ENCODE results near the gene CCDC183. TPM values are rescaled to one million over a fixed set of nuclear protein-coding genes. Genes with fewer than 3 reads are reported as not detected.
A peak's percentile ranks its signal among the peaks of the same experiment; 100 is the strongest.
"Not testable (repeated sequence)": the region's sequence is repeated elsewhere in the genome, so short reads cannot be mapped to it uniquely, and the experiment has no call there.

CCDC183 gene
- total and polyA plus RNA-seq, 5 donors from 2014 or later = 0.16 to 2.3 (median 0.65) TPM; not detected in 1

DNA sequence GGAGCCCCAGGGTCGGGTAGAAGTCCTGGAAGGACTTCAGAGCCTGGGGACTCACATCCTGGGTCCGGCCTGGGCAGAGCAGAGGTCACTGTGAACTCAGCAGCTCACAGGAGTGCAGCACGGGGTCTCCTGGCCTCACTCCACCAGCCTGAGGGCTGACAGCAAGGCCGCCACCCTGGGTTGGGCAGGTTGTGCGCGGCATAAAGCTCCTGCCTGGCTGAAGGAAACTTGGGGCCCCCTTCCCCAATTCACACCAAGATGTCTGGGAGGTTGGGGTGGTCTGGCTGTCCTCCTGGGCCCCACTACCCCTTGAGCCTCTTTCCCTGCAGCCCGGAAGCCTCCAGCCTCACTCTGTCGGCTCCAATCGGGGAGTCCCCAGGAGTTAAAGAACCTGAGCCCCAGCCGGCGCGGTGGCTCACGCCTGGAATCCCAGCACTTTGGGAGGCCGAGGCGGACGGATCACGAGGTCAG is 33.9 kb upstream of the CCDC183 start:
- H3K9me3 ChIP-seq (ENCODE audit: control insufficient read depth in 2 of 2, low read length in 2 of 2) = no peaks in the 10 kb centered on the region
- H3K4me3 Mint-ChIP-seq = no peak overlapping the region
- H3K27me3 ChIP-seq (ENCODE audit: control insufficient read depth, insufficient read depth, low read length) = no peaks in the 10 kb centered on the region
- H3K9me3 Mint-ChIP-seq = no peaks in the 10 kb centered on the region
- no peak overlapping the region for H3K27ac Mint-ChIP-seq
- DNase-seq = no peak
- no peak overlapping the region for H3K27ac ChIP-seq (ENCODE audit: insufficient read depth, low read length, poor library complexity, severe bottlenecking)
- H3K36me3 ChIP-seq (ENCODE audit: control insufficient read depth, insufficient read depth, low read length) = no peaks in the 10 kb centered on the region
- H3K4me1 Mint-ChIP-seq = peaks cover 6 to 22% (median 9%) of the 10 kb centered on the region in 4 donors
- no peak for ATAC-seq (ENCODE audit: low read depth in 2 of 2)
- peaks cover 7% of the 10 kb centered on the region for H3K27me3 Mint-ChIP-seq
- H3K36me3 Mint-ChIP-seq = no peaks in the 10 kb centered on the region
- no peak overlapping the region for H3K4me3 ChIP-seq (ENCODE audit: low read depth, low read length)
- peaks cover 11% of the 10 kb centered on the region for H3K4me1 ChIP-seq (ENCODE audit: control insufficient read depth, insufficient read depth, low read length, poor library complexity, severe bottlenecking)

DNA sequence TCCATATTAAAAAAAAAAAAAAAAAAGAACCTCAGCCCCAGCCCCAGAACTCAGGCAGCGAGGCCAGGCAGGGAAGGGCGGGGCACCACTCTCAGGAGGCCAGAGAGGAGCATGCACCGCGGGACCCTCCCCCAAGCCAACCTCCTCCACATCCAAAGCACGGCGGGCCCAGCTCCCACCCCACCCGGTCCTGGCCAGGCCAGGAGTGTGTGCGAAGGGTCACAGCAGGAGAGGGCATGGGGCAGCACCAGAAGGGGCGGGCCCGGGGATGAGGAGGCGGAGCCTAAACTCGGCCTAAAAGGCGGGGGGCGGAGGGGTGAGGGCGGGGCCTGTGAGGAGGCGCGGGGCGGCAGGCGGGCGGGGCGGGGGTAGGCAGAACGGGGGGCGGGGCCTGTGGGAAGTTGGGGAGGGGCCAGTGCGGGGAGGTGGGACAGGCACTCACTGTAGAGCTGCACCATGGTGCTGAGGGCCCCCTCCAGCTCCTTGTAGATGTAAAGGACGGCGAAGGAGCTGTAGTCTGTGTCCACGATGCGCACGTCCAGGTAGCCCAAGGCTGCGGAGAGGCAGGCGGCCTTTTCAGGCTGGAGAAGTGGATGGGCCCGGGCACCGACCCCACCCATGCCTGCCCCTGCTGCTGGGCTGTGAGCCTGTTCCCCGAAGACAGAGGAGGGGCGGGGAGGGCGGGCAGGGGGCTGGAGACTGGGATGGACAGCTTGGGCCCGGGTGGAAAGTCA is 33.1 kb upstream of the CCDC183 start:
- H3K27ac ChIP-seq (ENCODE audit: insufficient read depth, low read length, poor library complexity, severe bottlenecking) = no peak overlapping the region
- peaks cover 11% of the 10 kb centered on the region for H3K4me1 ChIP-seq (ENCODE audit: control insufficient read depth, insufficient read depth, low read length, poor library complexity, severe bottlenecking)
- H3K27me3 ChIP-seq (ENCODE audit: control insufficient read depth, insufficient read depth, low read length) = peaks cover 3% of the 10 kb centered on the region
- ATAC-seq (ENCODE audit: low read depth in 2 of 2) (no peak), DNase-seq (peak in 2 of 3 donors; percentile 39 to 50)
- H3K4me3 ChIP-seq (ENCODE audit: low read depth, low read length) = no peak overlapping the region
- H3K27ac Mint-ChIP-seq = no peak overlapping the region
- H3K9me3 ChIP-seq (ENCODE audit: control insufficient read depth in 2 of 2, low read length in 2 of 2) = no peaks in the 10 kb centered on the region
- H3K36me3 ChIP-seq (ENCODE audit: control insufficient read depth, insufficient read depth, low read length) = no peaks in the 10 kb centered on the region
- H3K27me3 Mint-ChIP-seq = peaks cover 7% of the 10 kb centered on the region
- no peaks in the 10 kb centered on the region for H3K9me3 Mint-ChIP-seq
- H3K36me3 Mint-ChIP-seq = no peaks in the 10 kb centered on the region
- H3K4me1 Mint-ChIP-seq = peaks cover 6 to 22% (median 9%) of the 10 kb centered on the region in 4 donors
- H3K4me3 Mint-ChIP-seq = no peak overlapping the region

DNA sequence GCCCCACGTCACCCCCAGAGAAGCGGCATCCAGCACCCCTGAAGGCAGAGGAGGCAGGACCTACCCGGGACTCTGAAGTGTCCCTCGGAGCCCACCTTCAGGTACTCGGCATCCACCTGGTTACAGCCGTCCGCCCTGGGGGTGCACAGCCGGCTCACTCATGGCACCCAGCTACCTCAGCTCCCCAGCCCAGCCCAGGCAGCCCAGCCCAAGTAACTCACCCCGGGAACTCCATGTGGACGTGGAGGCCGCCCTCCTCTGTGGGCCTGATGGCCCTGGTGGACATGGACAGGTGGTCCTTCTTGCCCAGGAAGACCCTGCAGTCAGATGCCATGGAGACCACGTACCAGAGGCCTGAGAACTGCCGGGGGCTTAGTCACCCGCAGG is 32.5 kb upstream of the CCDC183 start:
- Histone ChIP-seq H3K36me3 (ENCODE audit: control insufficient read depth, insufficient read depth, low read length) (no peaks in the 10 kb centered on the region), H3K27ac (ENCODE audit: insufficient read depth, low read length, poor library complexity, severe bottlenecking) (no peak overlapping the region), H3K27me3 (ENCODE audit: control insufficient read depth, insufficient read depth, low read length) (peaks cover 3% of the 10 kb centered on the region), H3K9me3 (ENCODE audit: control insufficient read depth in 2 of 2, low read length in 2 of 2) (no peaks in the 10 kb centered on the region), H3K4me1 (ENCODE audit: control insufficient read depth, insufficient read depth, low read length, poor library complexity, severe bottlenecking) (peaks cover 11% of the 10 kb centered on the region), H3K4me3 (ENCODE audit: low read depth, low read length) (no peak overlapping the region)
- Mint-ChIP-seq H3K36me3 (no peaks in the 10 kb centered on the region), H3K9me3 (no peaks in the 10 kb centered on the region), H3K27ac (no peak overlapping the region), H3K27me3 (peaks cover 7% of the 10 kb centered on the region), H3K4me3 (no peak overlapping the region), H3K4me1 (peaks cover 6 to 22% (median 9%) of the 10 kb centered on the region in 4 donors)
- DNase-seq (no peak), ATAC-seq (ENCODE audit: low read depth in 2 of 2) (no peak)

DNA sequence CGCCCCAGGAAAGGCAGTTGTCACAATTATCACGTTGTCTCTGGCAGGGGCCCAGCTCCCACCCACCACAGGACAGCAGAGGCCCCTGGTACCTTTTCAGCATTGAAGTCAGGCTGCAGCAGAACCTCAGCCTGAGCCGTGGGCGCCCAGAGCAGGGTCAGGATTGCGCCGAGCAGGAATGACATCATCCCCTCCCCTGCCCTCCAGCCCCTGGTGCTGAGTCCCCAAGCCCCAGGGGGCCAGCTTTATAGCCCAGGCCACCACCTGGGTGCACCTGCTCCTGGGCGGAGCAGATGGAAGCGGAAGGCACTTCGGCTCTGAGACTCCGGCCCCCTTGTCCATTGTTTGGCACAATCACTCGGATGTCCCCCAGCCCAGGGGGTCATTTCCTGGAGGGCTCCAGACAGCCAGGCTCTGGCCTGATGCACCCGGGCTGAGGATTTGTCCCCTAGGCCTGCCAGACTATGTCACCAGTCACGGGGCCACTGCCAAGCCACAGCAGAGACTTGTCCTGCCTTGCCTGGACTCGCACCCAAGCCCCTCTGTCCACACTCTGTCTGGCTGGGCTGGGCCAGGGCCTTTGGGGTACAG is 31.7 kb upstream of the CCDC183 start, which contains the start of gene LCN15:
Gene LCN15 (minus strand): TSS at position 218 of the 591 bp plus-strand sequence. CDS start 30 bp downstream, at position 188.
- DNase-seq = no peak
- no peak within 1 kb of the TSS for H3K27ac Mint-ChIP-seq

DNA sequence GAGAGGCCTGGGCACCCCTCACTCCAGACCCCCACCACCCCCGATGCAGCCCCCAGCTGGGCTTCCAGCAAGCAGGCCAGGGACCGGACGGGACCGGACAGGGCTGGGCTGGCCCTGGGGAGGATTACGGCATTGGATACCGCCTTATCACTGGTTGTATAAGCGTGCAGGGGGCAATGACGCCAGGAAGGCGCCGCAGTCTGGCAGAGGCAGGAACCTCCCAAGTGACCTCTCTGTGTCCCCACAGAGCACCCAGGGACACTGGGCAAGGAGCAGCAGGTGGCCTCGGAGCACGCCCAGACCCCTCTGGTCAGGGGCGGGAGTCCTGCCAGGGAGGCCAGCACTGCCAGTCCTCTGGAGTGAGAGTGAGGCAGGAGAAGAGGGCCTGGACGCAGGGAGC is 31.1 kb upstream of the CCDC183 start:
- no peak overlapping the region for H3K4me3 ChIP-seq (ENCODE audit: low read depth, low read length)
- Mint-ChIP-seq H3K4me3 (no peak overlapping the region), H3K36me3 (no peaks in the 10 kb centered on the region), H3K9me3 (no peaks in the 10 kb centered on the region), H3K27ac (no peak overlapping the region), H3K27me3 (peaks cover 7% of the 10 kb centered on the region), H3K4me1 (peaks cover 6 to 24% (median 9%) of the 10 kb centered on the region in 4 donors)
- H3K36me3 ChIP-seq (ENCODE audit: control insufficient read depth, insufficient read depth, low read length) = no peaks in the 10 kb centered on the region
- H3K4me1 ChIP-seq (ENCODE audit: control insufficient read depth, insufficient read depth, low read length, poor library complexity, severe bottlenecking) = peaks cover 11% of the 10 kb centered on the region
- DNase-seq = no peak
- peaks cover 3% of the 10 kb centered on the region for H3K27me3 ChIP-seq (ENCODE audit: control insufficient read depth, insufficient read depth, low read length)
- no peak overlapping the region for H3K27ac ChIP-seq (ENCODE audit: insufficient read depth, low read length, poor library complexity, severe bottlenecking)
- H3K9me3 ChIP-seq (ENCODE audit: control insufficient read depth in 2 of 2, low read length in 2 of 2) = no peaks in the 10 kb centered on the region
- no peak for ATAC-seq (ENCODE audit: low read depth in 2 of 2)

More for the DNA sequence above, 31.7 kb upstream of the CCDC183 start, which contains the start of gene LCN15:
- Mint-ChIP-seq H3K4me3 (no peak within 1 kb of the TSS), H3K27me3 (peaks cover 7% of the 10 kb centered on the region), H3K9me3 (no peaks in the 10 kb centered on the region), H3K36me3 (no peaks in the 10 kb centered on the region), H3K4me1 (peaks cover 6 to 22% (median 9%) of the 10 kb centered on the region in 4 donors)
- H3K27me3 ChIP-seq (ENCODE audit: control insufficient read depth, insufficient read depth, low read length) = peaks cover 3% of the 10 kb centered on the region
- H3K27ac ChIP-seq (ENCODE audit: insufficient read depth, low read length, poor library complexity, severe bottlenecking) = no peak within 1 kb of the TSS
- ATAC-seq (ENCODE audit: low read depth in 2 of 2) = no peak
- H3K36me3 ChIP-seq (ENCODE audit: control insufficient read depth, insufficient read depth, low read length) = no peaks in the 10 kb centered on the region
- H3K4me3 ChIP-seq (ENCODE audit: low read depth, low read length) = no peak within 1 kb of the TSS
- H3K4me1 ChIP-seq (ENCODE audit: control insufficient read depth, insufficient read depth, low read length, poor library complexity, severe bottlenecking) = peaks cover 11% of the 10 kb centered on the region
- H3K9me3 ChIP-seq (ENCODE audit: control insufficient read depth in 2 of 2, low read length in 2 of 2) = no peaks in the 10 kb centered on the region

DNA sequence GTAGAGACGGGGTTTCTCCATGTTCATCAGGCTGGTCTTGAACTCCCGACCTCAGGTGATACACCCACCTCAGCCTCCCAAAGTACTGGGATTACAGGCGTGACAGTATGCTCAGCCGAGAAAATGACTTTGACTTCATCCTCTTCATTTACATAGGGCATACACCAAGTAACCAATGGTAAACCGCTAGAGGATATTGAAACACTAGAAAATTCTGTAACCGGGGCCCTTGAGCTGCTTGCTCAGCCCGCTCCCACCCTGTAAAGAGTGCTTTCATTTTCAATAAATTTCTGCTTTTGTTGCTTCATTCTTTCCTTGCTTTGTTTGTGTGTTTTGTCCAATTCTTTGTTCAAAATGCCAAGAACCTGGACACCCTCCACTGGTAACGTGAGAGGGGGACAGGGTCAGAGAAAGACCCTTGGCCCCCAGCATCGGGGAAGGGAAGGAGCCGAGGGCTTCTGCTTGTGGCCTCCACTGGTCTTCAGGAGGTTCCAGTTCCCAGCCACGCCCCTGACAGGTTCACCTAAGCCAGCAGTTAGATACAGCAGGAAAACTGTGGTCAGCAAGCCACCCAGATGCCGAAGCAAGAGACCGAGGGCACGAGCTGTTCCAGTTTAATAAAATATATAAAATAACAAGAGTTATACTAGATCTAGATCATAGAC is 30.3 kb upstream of the CCDC183 start:
- not testable (repeated sequence) for H3K27me3 Mint-ChIP-seq; H3K27me3 ChIP-seq (ENCODE audit: control insufficient read depth, insufficient read depth, low read length); H3K9me3 Mint-ChIP-seq; H3K9me3 ChIP-seq (ENCODE audit: control insufficient read depth in 2 of 2, low read length in 2 of 2); H3K36me3 ChIP-seq (ENCODE audit: control insufficient read depth, insufficient read depth, low read length); H3K4me3 ChIP-seq (ENCODE audit: low read depth, low read length); H3K36me3 Mint-ChIP-seq
- ATAC-seq (ENCODE audit: low read depth in 2 of 2) (peak; percentile 35 to 39), DNase-seq (peak in 1 of 3 donors; percentile 30)
- Mint-ChIP-seq H3K27ac (peak overlapping the region; percentile 29 to 84 (median 65)), H3K4me3 (peak overlapping the region in 3 of 4 donors; percentile 17 to 62 (median 33)), H3K4me1 (peaks cover 6 to 22% (median 9%) of the 10 kb centered on the region in 4 donors)
- Histone ChIP-seq H3K27ac (ENCODE audit: insufficient read depth, low read length, poor library complexity, severe bottlenecking) (peak overlapping the region; percentile 69), H3K4me1 (ENCODE audit: control insufficient read depth, insufficient read depth, low read length, poor library complexity, severe bottlenecking) (peaks cover 11% of the 10 kb centered on the region)

DNA sequence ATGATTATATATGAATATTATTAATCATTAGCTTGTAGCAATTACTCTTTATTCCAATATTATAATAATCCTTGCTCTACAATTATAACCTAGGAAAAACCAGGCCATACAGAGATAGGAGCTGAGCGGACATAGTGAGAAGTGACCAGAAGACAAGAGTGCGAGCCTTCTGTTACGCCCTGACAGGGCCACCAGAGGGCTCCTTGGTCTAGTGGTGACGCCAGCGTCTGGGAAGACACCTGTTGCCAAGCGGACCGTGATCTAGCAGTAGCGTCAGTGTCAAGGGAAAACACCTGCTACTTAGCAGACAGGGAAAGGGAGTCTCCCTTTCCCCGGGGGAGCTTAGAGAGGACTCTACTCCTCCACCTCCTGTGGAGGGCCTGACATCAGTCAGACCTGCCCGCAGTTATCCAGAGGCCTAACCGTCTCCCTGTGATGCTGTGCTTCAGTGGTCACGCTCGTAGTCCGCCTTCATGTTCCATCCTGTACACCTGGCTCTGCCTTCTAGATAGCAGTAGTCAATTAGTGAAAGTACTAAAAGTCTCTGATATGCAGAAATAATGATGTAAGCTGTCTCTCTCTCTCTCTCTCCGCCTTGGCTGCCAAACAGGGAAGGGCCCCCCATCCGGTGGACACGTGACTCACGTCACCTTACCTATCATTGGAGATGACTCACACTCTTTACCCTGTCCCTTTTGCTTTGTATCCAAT is 29.6 kb upstream of the CCDC183 start:
- not testable (repeated sequence) for H3K9me3 Mint-ChIP-seq; H3K36me3 Mint-ChIP-seq; H3K36me3 ChIP-seq (ENCODE audit: control insufficient read depth, insufficient read depth, low read length); H3K27me3 ChIP-seq (ENCODE audit: control insufficient read depth, insufficient read depth, low read length); H3K9me3 ChIP-seq (ENCODE audit: control insufficient read depth in 2 of 2, low read length in 2 of 2)
- H3K27ac ChIP-seq (ENCODE audit: insufficient read depth, low read length, poor library complexity, severe bottlenecking) = peak overlapping the region; percentile 69
- Mint-ChIP-seq H3K27ac (peak overlapping the region in 2 of 3 donors; percentile 67 to 68), H3K27me3 (peaks cover 12% of the 10 kb centered on the region), H3K4me1 (peaks cover 6 to 21% (median 9%) of the 10 kb centered on the region in 4 donors), H3K4me3 (peak overlapping the region; percentile 73 to 96 (median 80))
- peak overlapping the region; percentile 15 for H3K4me3 ChIP-seq (ENCODE audit: low read depth, low read length)
- ATAC-seq (ENCODE audit: low read depth in 2 of 2) = peak; percentile 55 to 59
- H3K4me1 ChIP-seq (ENCODE audit: control insufficient read depth, insufficient read depth, low read length, poor library complexity, severe bottlenecking) = peaks cover 11% of the 10 kb centered on the region
- peak; percentile 47 to 69 (median 54) for DNase-seq
